Activated CD8-positive, alpha-beta memory T cell treated with anti-CD3 and anti-CD28 coated beads for 1 hour (primary cell): ENCODE measurements around the gene TRNP1.

ENCODE experiments used
- DNase-seq, 2 donors: peaks; one replicate each; pipeline ENCODE4 v3.0.0-alpha.2; 2020; ENCODE audit warnings: low read depth in 1 of 2; ENCODE audit errors: extremely low read depth in 1 of 2

TRNP1 gene

DNA sequence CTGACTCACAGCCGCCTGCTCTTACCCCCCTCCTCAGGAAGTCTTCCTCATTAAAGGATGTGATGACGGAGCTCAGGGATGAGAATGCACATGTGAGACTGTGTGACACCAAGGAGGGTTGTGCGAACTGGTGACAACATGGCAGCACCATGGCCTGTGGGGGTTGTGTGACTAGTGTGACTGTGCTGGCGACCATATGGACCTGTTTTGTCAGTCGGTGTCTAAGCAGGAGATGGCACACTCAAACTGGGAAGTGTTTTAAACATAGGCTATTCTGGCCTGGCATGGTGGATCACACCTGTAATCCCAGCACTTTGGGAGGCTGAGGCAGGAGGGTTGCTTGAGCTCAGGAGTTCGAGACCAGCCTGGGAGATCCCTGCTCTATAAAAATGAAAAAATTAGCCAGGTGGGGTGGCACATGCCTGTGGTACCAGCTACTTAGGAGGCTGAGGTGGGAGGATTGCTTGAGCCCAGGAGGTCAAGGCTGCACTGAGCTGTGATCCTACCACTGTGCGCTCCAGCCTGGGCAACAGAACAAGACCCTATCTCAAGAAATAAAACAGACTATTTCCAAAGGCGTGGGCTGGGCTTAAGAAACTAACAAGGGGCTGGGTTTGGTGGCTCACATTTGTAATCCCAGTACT, 7.4 kb downstream of the TRNP1 start:
- no peak for DNase-seq

DNA sequence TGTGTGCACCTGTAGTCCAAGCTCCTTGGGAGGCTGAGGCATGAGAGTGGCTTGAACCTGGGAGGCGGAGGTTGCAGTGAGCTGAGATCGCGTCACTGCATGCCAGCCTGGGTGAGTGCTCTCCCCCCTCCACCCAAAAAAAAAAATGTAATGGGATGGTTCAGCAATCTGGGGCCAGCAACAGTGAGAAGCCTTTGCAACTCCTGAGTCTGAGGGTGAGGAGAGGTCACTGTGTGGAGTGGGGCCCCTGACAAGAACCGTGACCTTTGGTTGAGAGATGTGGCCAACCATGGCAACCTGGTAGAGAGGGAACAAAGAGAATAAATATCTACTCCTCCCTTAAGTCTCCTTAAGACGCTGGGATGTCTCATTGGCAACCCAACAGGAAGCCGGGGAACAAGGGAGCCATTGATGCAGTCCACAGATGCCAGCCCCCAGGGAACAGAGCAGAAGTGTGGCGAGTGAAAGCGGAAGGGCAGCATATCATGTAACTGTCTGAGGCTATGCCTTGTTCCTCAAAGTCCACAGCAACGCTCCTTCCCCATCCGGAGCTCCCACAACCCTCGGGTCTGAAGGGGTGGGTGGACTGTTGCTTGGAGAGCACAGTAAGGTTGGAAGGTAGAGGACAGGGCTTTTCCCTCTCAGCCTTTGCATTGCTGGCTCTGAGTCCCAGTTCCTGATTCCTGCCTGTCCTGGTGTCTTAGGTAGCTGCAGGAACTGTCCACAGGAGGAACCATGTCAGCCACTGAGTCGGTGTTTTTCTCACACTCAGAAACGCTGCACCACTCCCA, 8.3 kb downstream of the TRNP1 start:
- no peak for DNase-seq

DNA sequence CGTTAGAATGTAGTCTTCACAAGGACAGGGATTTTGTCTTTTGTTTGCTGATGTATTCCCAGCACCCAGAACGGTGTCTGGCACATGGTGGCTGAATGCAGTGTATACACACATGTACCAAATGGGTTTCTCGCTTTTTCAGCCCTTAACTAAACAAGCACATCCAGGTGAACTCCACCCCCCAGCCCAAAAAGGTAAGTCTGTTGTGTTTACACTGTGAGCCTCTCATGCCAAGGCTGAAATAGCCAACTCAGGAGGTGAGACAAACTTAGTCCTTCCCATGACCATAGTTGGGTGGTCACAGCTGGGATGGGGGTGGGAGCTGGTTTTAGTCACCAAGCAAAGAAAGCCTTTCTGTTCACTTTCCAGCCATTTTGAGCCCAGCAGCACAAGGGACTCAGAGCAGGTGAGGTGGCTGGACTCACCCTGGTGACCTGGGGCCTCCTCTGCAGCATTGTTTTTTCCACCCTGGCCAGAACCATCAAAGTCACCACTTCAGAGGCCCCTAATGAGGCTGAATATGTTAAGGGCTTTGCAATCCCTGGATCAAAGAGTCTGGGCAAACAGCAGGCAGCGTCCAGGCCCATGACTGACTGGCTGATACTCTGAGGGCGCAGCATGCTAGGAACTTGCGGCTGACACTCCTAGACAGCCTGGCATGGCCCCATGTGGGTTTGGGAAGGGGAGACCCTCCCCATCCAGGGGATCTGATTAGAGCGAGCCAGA, 10.4 kb downstream of the TRNP1 start:
- DNase-seq = no peak

DNA sequence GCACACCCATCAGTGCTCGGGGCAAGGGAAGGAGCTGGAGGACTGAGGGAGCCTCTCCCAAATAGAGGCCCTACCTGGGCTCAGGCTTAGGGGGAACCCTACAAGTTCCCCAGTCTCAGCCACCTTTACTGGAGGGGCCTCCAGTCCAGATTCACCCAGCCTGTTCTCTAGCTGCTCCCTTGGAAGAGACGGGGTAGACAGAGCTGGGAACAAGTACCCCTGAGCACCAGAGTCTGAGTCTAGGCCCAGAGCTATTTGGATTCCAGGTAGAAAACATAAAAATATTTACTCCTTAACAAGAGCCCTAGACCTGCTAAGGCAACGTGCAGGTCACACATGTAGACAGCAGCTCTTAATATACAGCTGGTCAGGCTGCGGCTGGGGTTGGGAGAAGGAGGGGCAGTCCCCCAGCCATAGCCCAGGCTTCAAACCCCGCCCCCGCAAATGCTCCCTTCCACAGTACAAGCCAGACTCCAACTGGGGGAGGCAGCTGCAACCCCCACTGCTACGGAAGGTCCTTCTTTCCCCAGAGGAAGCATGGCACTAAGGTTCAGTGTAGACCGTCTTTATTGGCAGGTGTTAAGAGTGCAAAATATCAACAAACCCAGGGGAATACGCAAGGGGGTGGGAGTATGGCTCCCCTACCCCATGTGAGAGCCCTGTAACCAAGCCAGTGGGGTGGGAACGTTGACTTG, 11.1 kb downstream of the TRNP1 start:
- no peak for DNase-seq

GRCh38 chr1:27005166-27005530, 11.7 kb downstream of the TRNP1 start:
- DNase-seq = no peak

DNA sequence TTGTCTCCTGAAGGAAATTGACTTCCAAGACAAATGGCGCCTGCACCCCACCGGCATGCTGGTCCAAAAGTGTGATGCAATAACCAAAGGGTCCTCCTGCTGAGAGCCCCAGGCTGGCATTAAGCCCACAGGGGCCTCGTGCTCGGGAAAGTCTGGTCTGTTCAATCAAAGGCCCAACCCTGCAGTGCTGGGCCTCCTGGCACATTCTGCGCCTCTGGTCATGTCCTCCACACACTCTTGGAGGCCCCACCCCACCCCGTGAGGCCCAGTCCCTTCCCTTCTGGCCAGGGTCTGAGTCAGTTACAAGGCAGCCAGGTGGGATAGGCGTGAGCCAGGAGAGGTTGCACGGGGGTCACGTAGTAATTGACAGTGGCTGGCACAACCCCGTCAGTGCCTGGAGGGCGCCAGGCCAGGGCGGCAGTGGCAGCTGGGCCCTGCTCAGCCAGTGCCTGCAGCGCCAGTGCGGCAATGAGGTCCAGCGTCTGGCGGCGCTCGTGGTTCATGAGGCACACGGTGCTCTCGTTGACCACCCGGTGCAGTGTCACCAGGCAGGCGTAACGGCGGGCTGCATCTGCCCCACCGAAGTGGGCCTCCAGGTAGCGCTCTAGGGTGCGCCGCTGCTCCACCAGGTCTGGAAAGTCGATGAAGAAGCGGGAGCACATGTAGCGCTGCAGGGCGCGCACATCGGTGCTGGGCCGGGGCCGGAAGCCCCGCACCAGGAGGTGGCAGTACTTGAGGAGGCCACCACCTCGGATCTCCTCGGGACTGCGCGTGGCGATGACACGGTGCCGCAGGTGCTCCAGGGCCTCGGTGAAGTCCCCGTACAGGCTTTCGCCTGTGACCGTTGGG, 12.4 kb downstream of the TRNP1 start:
- DNase-seq = no peak

DNA sequence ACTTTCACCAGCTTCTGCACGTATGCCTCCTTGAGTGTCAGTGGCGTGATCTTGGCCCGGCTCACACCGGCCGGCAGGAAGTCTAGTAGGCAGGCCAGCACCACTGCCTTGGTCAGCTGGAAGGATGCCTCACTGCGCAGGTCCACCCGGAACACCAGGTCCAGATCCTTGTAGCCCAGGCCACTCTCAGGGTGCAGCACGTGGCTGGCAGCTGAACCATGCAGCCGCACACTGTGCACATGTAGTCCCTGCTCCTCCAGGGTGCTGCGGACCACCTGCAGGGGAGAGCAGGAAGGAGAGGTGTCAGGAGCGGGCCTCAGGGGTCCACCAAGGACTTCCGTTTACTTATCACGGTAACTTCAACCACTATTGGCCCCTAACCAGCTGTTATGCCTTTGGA, 13.2 kb downstream of the TRNP1 start:
- DNase-seq = no peak

DNA sequence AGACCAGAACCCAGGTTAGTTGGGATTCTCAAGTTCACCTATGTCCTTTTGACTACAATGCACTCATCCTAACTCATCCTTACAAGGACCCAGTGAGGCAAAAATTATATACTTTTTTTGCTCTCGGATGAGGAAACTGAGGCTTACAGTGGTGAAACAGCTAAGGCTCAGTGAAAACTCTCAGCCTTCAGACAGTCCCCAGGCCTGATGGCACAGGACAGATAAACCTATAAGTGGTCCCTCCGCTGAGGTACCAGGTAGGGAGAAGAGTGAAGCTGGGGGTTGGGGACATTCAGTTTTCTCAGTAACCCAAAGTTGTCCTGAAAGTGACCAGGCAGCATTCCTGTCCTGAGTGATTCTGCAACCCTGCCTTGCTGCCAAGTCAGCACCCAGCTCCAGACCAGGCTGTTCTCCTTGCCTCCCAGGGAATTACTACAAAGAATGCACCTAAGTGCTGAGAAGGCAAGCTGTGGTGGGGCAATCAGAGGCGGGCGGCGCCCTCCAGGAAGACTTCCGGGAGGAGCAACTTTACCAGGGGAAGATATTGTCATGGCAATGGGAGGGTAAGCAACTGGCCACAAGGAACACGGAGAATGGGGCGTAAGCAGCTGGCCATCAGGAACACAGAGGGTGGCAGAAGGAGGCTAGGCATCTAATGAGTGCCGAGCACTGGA, 14.6 kb downstream of the TRNP1 start:
- DNase-seq = no peak

DNA sequence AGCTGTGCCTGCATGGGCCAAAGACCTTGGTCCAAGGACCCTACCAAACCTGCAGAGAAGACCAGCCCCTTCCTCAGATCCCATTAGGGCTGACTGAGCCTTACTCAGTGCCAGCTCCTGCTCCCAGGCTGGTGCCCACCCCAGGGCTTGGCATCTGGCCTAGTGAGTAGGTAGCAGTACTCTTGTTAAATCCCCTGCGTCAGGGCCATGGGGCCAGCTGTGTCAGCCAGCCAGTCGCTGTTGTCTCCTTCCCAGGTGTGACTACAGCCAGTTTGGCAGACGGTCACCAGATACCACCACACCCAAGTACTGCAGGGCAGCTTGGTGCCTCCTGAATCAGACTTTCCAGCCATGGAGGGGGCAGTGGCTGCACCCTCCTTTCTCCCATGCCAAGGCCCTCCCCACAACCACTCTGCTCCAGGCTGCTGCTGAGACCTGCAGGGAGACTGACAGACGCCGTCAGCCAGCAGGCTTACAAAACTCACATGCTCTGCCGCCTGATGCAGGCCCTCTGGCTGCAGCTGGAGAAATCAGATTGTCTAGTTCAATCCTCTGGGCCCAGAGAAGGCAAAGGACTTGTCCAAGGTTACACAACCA, 16.2 kb downstream of the TRNP1 start:
- DNase-seq = no peak

- no peak for DNase-seq
Observed at GRCh38 chr1:27010226-27010994, 16.9 kb downstream of the TRNP1 start.

GRCh38 chr1:27011058-27011764, 17.7 kb downstream of the TRNP1 start:
- DNase-seq = no peak

DNA sequence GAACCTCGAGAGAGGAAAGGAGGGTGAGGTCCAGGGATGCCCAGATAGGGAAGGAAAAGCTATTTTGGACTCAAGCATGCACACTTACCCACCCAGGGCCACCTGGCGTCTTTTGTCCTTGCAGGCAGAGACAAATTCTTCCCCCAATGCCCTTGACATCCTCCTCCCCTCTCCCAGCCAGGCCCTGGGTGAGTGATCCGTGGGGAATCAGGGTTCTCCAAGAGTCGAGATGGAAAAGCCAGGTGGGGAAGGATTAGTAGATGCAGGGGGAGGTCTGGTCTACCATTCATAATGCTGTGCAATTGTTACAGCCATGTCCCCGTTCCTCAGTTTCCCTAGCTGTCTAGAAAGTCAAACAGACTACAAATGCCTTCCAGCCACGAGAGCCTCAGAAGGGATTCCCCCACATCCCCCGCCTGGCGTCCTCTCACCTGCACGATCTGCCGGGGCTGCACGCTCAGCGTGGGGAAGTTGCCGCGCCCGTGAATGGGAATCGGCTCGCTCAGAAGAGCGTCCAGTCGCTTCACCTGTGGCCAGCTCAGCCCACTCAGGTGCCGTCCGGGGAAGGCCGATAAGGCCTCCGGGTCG, 18.6 kb downstream of the TRNP1 start:
- no peak for DNase-seq

- no peak for DNase-seq
Observed at GRCh38 chr1:27015260-27015659, 21.8 kb downstream of the TRNP1 start.

- no peak for DNase-seq
Observed at GRCh38 chr1:27016376-27016775, 22.9 kb downstream of the TRNP1 start.

DNA sequence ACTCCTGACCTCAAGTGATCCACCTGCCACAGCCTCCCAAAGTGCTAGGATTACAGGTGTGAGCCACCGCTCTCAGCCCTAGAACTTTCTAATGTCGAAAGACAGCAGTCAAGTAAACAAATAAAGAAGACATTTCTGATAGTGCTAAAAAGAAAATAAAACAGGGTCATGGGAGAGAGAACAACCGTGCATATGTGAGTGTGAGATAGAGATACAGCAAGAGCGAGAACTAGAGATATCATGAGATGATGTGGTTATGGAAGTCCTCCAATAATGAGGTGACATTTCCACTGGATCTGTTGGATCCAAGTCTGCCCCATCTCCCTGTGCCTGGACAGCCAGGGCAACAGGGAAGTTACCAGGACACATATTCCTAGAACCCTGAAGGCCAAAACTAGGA, 23.7 kb downstream of the TRNP1 start:
- no peak for DNase-seq

GRCh38 chr1:27018316-27018715, 24.8 kb downstream of the TRNP1 start:
- DNase-seq = no peak

DNA sequence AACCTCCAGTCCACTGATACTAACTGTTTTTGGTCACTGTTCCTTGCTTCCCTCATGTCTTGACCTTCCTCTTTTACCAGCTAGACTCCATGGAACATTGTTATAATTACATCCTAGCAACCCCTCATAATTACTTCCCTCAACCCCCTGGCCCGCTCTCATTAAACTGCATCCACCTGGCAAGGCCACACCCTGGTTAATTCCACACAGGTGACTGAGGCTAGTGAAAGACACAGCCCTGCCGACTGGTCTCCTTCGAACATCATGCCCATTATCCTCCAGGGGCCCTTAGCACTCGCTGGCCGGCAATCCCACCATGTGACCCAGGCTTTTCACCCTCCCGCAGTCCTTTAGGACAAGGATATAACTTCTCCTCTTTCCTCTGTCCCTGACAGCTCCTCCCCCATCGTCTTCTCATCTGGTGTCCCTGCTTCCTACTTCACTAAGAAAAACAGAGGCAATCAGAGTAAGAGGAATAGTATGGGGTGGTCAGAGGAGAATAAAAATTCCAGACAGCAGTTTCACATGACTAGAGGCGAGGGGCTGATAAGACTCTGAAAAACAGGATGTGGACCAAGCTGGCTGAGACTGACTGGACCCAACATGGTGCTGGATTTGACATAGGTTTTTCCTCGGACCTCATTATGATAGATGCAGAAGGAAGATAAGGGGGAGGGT, 28.0 kb downstream of the TRNP1 start:
- no peak for DNase-seq
